HPDE6-E6E7 (cell line): ENCODE measurements around the gene KDM6B.

Source experiments
- DNase-seq: peaks from one replicate; pipeline ENCODE4 v3.0.0; 2011; ENCODE audit warnings: missing footprints; ENCODE audit errors: extremely low spot score

KDM6B gene

DNA sequence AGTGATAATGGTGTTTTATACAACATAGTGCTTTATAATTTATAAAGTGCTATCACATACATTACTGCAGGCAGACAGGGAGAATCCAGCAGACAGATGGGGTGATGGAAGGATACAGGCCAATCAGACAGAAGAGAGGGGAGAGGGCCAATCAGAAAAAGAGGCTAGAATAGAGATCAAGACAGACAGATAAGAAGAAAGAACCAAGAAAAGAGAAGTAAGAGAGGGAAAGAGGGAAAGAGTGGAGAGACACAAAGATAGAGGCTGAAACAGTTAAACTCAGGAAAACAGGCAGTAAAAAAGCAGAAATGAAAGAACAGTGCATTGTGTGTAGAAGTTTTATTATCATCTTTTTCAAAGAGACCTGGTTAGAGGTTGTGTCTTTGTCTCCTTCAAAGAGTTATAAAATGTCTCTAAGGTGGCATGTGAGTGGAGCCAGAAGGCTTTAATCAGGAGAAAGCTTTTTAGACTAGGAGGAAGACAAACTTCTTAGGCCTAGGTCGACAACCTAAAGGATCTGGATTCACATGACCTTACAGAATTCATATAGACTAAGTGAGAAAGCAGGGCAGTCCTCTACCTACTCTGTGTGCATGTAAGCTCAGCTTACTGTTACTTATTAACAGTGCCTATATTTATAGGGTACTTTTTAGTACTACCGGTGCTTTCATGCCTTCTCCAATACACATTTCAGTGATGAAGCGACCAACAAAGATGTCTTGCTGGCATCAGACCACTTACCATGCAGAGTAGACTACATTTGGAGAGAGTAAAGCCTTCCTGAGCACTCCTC, 46.3 kb downstream of the KDM6B start:
- no peak for DNase-seq

DNA sequence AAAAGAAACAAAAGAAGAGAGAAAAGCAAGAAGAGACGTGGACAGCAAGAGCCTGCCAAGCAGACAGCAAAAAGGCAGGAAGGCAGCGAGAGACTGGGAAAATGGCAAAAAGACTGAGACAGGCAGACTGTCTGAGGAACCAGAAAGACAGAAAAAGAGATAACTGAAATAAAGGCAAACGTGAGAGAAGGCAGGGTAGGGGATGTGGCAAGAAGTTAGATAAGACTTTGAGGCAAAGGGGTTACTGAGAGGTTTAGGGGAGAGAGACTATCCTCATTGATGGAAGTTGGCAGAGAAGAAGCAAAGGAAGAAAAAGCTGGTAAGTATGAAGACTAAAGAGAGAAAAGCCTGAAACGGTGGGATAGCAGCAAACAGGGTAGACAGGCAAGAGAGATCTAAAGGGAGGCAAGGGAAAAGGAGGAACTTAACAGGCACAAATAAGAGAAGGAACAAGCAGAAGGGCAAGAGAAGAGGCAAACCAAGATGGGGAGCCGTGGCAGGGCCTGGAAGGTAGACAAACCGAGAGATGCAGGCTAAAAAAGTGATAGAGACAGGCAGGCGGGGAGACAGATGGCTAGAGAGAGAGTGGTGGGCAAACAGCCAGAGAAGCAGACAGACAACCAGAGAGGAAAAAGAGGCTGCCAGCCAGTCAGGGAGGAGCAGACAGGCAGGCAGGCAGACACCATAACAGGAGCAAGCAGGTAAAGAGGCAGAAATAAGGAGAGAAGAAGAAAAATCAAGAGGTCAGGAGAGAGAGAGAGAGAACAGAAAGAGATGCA, 47.4 kb downstream of the KDM6B start:
- DNase-seq = no peak

DNA sequence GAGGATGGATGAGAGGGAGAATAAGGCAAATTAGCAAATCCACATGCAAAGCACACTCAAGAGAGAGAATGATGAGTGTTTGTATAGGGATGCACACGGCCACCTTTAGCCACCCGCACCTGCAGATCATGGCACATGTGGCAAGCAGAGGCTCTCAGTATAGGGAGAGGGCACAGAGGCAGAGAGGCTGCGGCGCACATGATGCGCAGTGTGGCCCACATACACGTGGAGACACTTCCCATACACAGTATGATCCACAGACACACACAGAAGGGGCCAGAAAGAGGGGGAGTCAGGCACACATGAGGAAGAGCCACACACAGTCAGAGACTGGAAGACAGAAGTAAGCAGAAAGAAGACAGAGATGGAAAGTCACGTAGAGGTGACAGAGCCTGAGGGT, 48.1 kb downstream of the KDM6B start:
- DNase-seq = no peak

DNA sequence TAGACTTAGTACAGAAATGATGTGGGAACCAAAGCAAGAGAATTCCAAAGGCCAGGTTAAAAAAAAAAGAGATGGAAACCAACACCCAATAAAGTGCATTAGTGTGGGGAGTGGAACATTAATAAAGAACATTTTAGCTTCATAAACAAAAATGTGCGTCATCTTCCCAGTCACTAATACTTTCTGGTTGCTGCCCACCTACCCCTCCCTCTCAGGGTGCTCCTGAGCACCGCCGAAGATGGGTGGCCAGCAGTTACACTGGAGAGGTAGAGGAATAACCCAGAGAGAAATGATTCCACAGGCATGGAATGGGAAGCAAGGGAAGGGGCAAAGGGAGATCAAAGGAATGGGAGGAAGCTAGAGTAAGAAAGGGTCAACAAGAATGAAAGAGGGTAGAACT, 48.6 kb downstream of the KDM6B start:
- no peak for DNase-seq
